HEK293T (cell line): ENCODE measurements around the gene LCLAT1.

Experiments used
- CTCF ChIA-PET: fragments of 350-600 bp; formaldehyde crosslinking; extraction: SDS; loops from one replicate; lab custom pipeline; 2021; ENCODE audit warnings: antibody characterized with exemption, inconsistent platforms; lab: Yijun Ruan, JAX
- POLR2A ChIA-PET: fragments of 350-600 bp; formaldehyde crosslinking; extraction: SDS; loops from one replicate; lab custom pipeline; 2020; ENCODE audit warnings: antibody characterized with exemption, inconsistent platforms; lab: Yijun Ruan, JAX
- DNase-seq: peaks from one replicate; pipeline ENCODE4 v3.0.0; 2012; ENCODE audit warnings: mixed read lengths; ENCODE audit errors: extremely low spot score
- ARNT ChIP-seq: fragments of 450-650 bp; IDR thresholded peaks from 2 replicates; pipeline ENCODE4 v1.6.1; 2017; ENCODE audit warnings: mild to moderate bottlenecking
- BHLHE40 ChIP-seq: fragments of 450-650 bp; IDR thresholded peaks from 2 replicates; pipeline ENCODE4 v1.6.1; 2016; ENCODE audit warnings: mild to moderate bottlenecking, moderate library complexity, borderline replicate concordance
- CTBP1 ChIP-seq: fragments of 450-650 bp; IDR thresholded peaks from 2 replicates; pipeline ENCODE4 v1.6.1; 2016; ENCODE audit warnings: borderline replicate concordance
- ELF4 ChIP-seq: fragments of 450-650 bp; IDR thresholded peaks from 2 replicates; pipeline ENCODE4 v1.6.1; 2017; ENCODE audit warnings: antibody characterized with exemption
- FOXA1 ChIP-seq: fragments of 450-650 bp; IDR thresholded peaks from 2 replicates; pipeline ENCODE4 v1.6.1; 2016; ENCODE audit warnings: mild to moderate bottlenecking
- FOXK2 ChIP-seq: fragments of 450-650 bp; IDR thresholded peaks from 2 replicates; pipeline ENCODE4 v1.6.1; 2016; ENCODE audit warnings: mild to moderate bottlenecking
- FOXM1 ChIP-seq: fragments of 450-650 bp; IDR thresholded peaks from 2 replicates; pipeline ENCODE4 v1.6.1; 2017; ENCODE audit warnings: mild to moderate bottlenecking, borderline replicate concordance
- HDGF ChIP-seq: fragments of 450-650 bp; IDR thresholded peaks from 2 replicates; pipeline ENCODE4 v1.6.1; 2017; ENCODE audit warnings: antibody characterized with exemption, borderline replicate concordance
- L3MBTL2 ChIP-seq: fragments of 450-650 bp; conservative IDR thresholded peaks from 2 replicates; pipeline ENCODE4 v1.6.1; 2016; ENCODE audit warnings: mild to moderate bottlenecking
- LEF1 ChIP-seq: fragments of 450-650 bp; IDR thresholded peaks from 2 replicates; pipeline ENCODE4 v1.6.1; 2017; ENCODE audit warnings: mild to moderate bottlenecking, borderline replicate concordance
- NFRKB ChIP-seq: fragments of 450-650 bp; IDR thresholded peaks from 2 replicates; pipeline ENCODE4 v1.6.1; 2016; ENCODE audit warnings: mild to moderate bottlenecking, moderate library complexity
- PKNOX1 ChIP-seq: fragments of 450-650 bp; IDR thresholded peaks from 2 replicates; pipeline ENCODE4 v1.6.1; 2016
- SP1 ChIP-seq: fragments of 450-650 bp; IDR thresholded peaks from 2 replicates; pipeline ENCODE4 v1.6.1; 2017
- SUZ12 ChIP-seq: fragments of 450-650 bp; IDR thresholded peaks from 2 replicates; pipeline ENCODE4 v1.6.1; 2016; ENCODE audit warnings: mild to moderate bottlenecking
- TARDBP ChIP-seq: fragments of 450-650 bp; IDR thresholded peaks from 2 replicates; pipeline ENCODE4 v1.6.1; 2016
- ZNF384 ChIP-seq: fragments of 450-650 bp; IDR thresholded peaks from 2 replicates; pipeline ENCODE4 v1.6.1; 2016

The LCLAT1 gene

GRCh38 chr2:30404319-30405259 lies 42.5 kb upstream of the LCLAT1 start:
- TF ChIP-seq NFRKB (no peak), CTBP1 (no peak), BHLHE40 (no peak), ELF4 (no peak), L3MBTL2 (no peak), SP1 (no peak)
- DNase-seq: no peak
- ChIA-PET CTCF (no interaction called here), POLR2A (interaction anchor here (1.0 kb wide), 1 partner anchor 42 kb away, joined by 3 read pairs; the partner anchor contains the start of gene LCLAT1)

- ChIA-PET CTCF (interaction anchor here (0.6 kb wide), 1 partner anchor 104 kb away, joined by 3 read pairs; no protein-coding TSS in a partner anchor), POLR2A (interaction anchor here (1.0 kb wide), 1 partner anchor 41 kb away, joined by 3 read pairs; the partner anchor contains the start of gene LCLAT1)
- no peak for DNase-seq
- TF ChIP-seq L3MBTL2 (no peak), FOXK2 (no peak), SUZ12 (no peak), ARNT (no peak), FOXA1 (no peak), SP1 (no peak), LEF1 (no peak), ZNF384 (no peak), NFRKB (no peak), ELF4 (no peak), CTBP1 (no peak), PKNOX1 (no peak), TARDBP (no peak), FOXM1 (no peak), HDGF (no peak)
Observed at GRCh38 chr2:30405260-30405605, 41.8 kb upstream of the LCLAT1 start.

- ChIA-PET CTCF (no interaction called here), POLR2A (no interaction called here)
- no peak for DNase-seq
- no peak for TF ChIP-seq FOXK2
- no peak for TF ChIP-seq CTBP1
- no peak for TF ChIP-seq SP1
- TF ChIP-seq ZNF384: no peak
- TF ChIP-seq LEF1: no peak
- TF ChIP-seq FOXA1: no peak
- TF ChIP-seq FOXM1: no peak
- TF ChIP-seq BHLHE40: no peak
- TF ChIP-seq ELF4: no peak
- TF ChIP-seq L3MBTL2: no peak
- TF ChIP-seq PKNOX1: no peak
- no peak for TF ChIP-seq TARDBP
- no peak for TF ChIP-seq ARNT
- TF ChIP-seq NFRKB: no peak
- TF ChIP-seq HDGF: no peak
- no peak for TF ChIP-seq SUZ12
Observed at GRCh38 chr2:30406853-30407252, 40.2 kb upstream of the LCLAT1 start.

- DNase-seq: no peak
- ChIA-PET CTCF (no interaction called here), POLR2A (no interaction called here)
- no peak for TF ChIP-seq CTBP1
- TF ChIP-seq ELF4: no peak
- no peak for TF ChIP-seq ZNF384
- TF ChIP-seq BHLHE40: no peak
- TF ChIP-seq SP1: no peak
- TF ChIP-seq SUZ12: no peak
- no peak for TF ChIP-seq FOXM1
- TF ChIP-seq FOXA1: no peak
- TF ChIP-seq FOXK2: no peak
- TF ChIP-seq L3MBTL2: no peak
- TF ChIP-seq HDGF: no peak
- no peak for TF ChIP-seq TARDBP
- no peak for TF ChIP-seq PKNOX1
- TF ChIP-seq ARNT: no peak
- TF ChIP-seq LEF1: no peak
- TF ChIP-seq NFRKB: no peak
Observed at GRCh38 chr2:30408961-30409387, 38.1 kb upstream of the LCLAT1 start.

GRCh38 chr2:30410217-30410616 lies 36.8 kb upstream of the LCLAT1 start:
- no peak for DNase-seq
- TF ChIP-seq ARNT (no peak), NFRKB (no peak), TARDBP (no peak), ZNF384 (no peak), ELF4 (no peak), PKNOX1 (no peak), HDGF (no peak), FOXK2 (no peak), LEF1 (no peak)
- CTCF ChIA-PET: interaction anchor here (0.7 kb wide), 1 partner anchor 202 kb away, joined by 5 read pairs; no protein-coding TSS in a partner anchor
- POLR2A ChIA-PET: interaction anchor here (1.0 kb wide), 1 partner anchor 36 kb away, joined by 3 read pairs; no protein-coding TSS in a partner anchor
